A549 (cell line): ENCODE measurements around the gene GGCX.

Experiments used
- EHF ChIP-seq: fragments of 250-450 bp; sonication (Bioruptor Pico); IDR thresholded peaks from 2 replicates; pipeline ENCODE4 v1.5.0; 2020; ENCODE audit warnings: mild to moderate bottlenecking
- ELK1 ChIP-seq: fragments of 150-350 bp; IDR thresholded peaks from 2 replicates; pipeline ENCODE4 v1.6.1; 2014; ENCODE audit warnings: low read depth, mild to moderate bottlenecking, low read length
- HDAC2 ChIP-seq: fragments of 200-600 bp; sonication (generic); IDR thresholded peaks from 2 replicates; pipeline ENCODE4 v1.6.1; 2016
- MYC ChIP-seq: IDR thresholded peaks from 2 replicates; pipeline ENCODE4 v1.6.1; 2012; ENCODE audit warnings: mild to moderate bottlenecking, inconsistent platforms, low read length, improper control_type of control experiment, borderline replicate concordance
- NR3C1 ChIP-seq: fragments of >200 bp; sonication (Bioruptor Twin); formaldehyde crosslinking; IDR thresholded peaks from 3 replicates; pipeline ENCODE4 v1.6.1; 2017
- RAD21 ChIP-seq, 2 experiments: fragments of >200 bp in 1 of 2; sonication (Bioruptor Twin) in 1 of 2; formaldehyde crosslinking in 1 of 2; IDR thresholded peaks in 1 of 2; conservative IDR thresholded peaks in 1 of 2; 2 replicates in 1 of 2; 3 replicates in 1 of 2; pipeline ENCODE4 v1.6.1; 2012 to 2018; ENCODE audit warnings: inconsistent platforms in 1 of 2
- SMC3 ChIP-seq: fragments of >200 bp; sonication (Bioruptor Twin); formaldehyde crosslinking; IDR thresholded peaks from 3 replicates; pipeline ENCODE4 v1.6.1; 2018; ENCODE audit warnings: inconsistent platforms
- TF ChIP-seq, protein P1 (sequence below): fragments of >200 bp; sonication (Bioruptor Twin); formaldehyde crosslinking; IDR thresholded peaks from 3 replicates; pipeline ENCODE4 v1.5.1; 2016

DNA sequence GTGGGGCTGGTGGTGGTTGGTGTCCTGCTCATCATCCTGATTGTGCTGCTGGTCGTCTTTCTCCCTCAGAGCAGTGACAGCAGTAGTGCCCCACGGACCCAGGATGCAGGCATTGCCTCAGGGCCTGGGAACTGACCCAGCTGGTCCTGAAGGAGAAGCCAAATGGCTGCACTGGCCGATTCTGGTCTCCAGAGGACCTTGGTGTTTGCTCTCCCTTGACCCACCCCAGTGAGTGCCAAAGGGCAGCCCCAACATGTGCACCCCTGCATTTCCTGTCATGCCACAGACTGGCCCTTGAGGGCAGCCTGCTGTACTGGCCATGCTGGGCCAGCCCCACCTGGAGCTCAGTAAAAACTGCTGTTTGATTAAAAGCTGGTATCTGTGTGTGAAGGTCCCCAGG, 31.7 kb upstream of the GGCX start:
- no peak for TF ChIP-seq ELK1
- TF ChIP-seq MYC, result no peak
- TF ChIP-seq, protein P1, sequence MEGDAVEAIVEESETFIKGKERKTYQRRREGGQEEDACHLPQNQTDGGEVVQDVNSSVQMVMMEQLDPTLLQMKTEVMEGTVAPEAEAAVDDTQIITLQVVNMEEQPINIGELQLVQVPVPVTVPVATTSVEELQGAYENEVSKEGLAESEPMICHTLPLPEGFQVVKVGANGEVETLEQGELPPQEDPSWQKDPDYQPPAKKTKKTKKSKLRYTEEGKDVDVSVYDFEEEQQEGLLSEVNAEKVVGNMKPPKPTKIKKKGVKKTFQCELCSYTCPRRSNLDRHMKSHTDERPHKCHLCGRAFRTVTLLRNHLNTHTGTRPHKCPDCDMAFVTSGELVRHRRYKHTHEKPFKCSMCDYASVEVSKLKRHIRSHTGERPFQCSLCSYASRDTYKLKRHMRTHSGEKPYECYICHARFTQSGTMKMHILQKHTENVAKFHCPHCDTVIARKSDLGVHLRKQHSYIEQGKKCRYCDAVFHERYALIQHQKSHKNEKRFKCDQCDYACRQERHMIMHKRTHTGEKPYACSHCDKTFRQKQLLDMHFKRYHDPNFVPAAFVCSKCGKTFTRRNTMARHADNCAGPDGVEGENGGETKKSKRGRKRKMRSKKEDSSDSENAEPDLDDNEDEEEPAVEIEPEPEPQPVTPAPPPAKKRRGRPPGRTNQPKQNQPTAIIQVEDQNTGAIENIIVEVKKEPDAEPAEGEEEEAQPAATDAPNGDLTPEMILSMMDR, result no peak
- no peak for TF ChIP-seq EHF
- no peak for TF ChIP-seq NR3C1
- TF ChIP-seq SMC3, result no peak
- no peak for TF ChIP-seq HDAC2
- no peak for TF ChIP-seq RAD21 (conservative IDR thresholded peaks at IDR 0.05 in 1 of 2, IDR thresholded peaks at IDR 0.05 in 1 of 2)
